Muscle of back (tissue), 11 donors: Measurements from ENCODE around the gene TCF12. TPM values are rescaled to one million over a fixed set of nuclear protein-coding genes. Genes with fewer than 3 reads are reported as not detected.

Experiments
- DNase-seq, 3 donors: peaks; one replicate each; pipeline versions ENCODE4 v3.0.0 to v3.0.0-alpha.2; 2013
- polyA plus RNA-seq, 10 donors: library from polyadenylated mRNA; unstranded; fragments of 120-200 nt; gene quantifications; one replicate each; pipeline ENCODE4 v1.2.1, GENCODE V29; 2013; ENCODE audit not compliant: insufficient read length in 10 of 10

TCF12 gene
- polyA plus RNA-seq, 10 donors: 90.4 to 162 (median 125) TPM

DNA sequence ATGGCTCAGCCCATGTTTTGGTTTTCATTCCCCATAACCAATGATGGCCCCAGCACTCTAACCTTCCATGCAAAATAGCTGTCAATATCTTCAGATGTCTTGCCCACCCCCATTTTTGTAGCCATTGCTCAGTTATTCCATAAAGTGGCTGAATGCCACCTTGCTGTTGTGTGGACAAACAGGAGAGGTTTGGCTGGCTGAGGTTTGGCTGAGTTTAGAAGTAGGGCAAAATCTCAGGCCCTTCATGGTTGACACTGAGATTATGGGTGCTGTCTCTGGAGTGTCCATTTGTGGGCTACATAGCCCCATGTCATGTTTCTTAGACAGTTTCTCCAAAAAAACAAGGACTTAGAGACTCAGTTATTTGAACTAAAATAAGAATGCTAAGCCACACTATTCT lies 96.9 kb downstream of the TCF12 start:
- no peak for DNase-seq

GRCh38 chr15:57015897-57016296 lies 97.5 kb downstream of the TCF12 start:
- DNase-seq: no peak

DNA sequence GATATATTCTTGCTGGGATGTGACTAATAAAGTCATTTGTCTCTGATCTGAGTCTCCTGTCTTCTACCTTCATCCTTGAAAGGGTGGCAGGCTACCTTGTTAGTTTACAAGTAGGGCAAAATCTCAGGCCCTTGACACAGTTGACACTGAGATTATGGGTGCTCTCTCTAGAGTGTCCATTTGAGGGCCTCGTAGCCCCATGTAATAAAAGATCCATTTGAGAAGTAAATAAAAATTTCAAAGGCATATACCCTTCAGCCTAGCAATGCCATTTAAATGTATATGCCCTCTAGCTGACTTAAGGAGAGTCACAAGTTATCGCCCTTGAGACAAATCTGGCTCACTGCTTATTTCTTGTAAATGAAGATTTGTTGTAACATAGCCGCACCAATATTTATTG lies 98.6 kb downstream of the TCF12 start:
- DNase-seq: peak in 1 of 3 donors; percentile 9

DNA sequence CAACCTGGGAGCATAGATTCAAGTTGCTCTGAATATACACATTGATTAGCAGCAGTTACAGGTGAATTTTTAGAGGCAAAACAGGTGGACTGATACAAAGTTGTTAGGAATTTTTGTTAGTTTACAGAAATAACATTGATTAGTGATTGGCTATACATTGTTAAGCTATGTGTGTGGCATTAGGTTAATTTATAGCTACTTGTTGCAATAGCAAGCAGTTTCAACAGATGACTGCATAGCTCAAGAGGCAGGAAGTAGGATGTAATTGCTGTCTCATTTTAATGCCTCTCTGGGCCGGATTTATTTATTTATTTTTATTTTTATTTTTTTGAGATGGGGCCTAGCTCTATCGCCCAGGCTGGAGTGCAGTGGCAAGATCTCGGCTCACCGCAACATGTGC lies 99.7 kb downstream of the TCF12 start:
- no peak for DNase-seq

GRCh38 chr15:57019496-57020160 lies 101.2 kb downstream of the TCF12 start:
- no peak for DNase-seq

- no peak for DNase-seq
Observed at GRCh38 chr15:57025264-57025926, 107.0 kb downstream of the TCF12 start.

DNA sequence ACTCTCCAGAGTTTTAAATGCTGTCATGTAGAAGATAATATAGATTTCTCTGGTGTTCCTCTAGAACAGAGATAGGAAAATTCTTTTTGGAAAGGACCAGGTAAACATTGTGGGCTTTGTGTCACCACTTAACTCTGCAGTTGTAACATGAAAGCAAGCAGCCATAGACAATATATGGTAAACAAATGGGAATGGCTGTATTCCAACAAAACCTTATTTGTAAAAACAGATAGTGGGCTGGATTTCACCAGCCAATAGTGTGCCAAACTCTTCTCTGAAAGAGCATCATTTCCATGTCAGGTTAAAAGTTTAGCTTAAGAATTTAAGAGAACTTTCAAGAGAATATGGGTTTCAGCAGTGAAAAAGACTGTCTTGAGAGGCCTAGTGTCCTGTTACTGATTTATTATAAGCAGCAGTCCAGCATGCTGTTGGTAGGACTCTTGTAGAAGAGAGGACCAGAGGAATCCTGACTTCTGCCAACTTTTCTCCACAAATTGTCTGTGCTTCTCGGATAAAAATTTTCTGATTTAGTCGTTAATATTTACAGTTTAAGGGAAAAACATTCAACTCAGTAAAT lies 107.7 kb downstream of the TCF12 start:
- peak in 2 of 3 donors; percentile 13 to 48 for DNase-seq

GRCh38 chr15:57027596-57027995 lies 109.2 kb downstream of the TCF12 start:
- no peak for DNase-seq

- DNase-seq: no peak
Observed at GRCh38 chr15:57028176-57028575, 109.7 kb downstream of the TCF12 start.

DNA sequence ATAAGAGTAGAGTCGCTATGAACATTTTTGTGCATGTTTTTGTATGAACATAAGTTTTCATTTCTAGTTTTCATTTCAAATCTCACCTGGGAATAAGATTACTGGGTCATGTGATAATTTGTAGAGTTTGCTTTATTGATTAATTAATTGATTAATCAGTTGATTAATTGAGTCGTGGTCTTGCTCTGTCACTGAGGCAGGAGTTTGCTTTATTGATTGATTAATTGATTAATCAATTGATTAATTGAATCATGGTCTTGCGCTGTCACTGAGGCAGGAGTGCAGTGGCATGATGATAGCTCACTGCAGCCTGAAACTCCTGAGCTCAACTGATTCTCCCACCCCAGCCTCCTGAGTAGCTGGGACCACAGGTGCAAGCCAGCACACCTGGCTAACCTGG lies 111.6 kb downstream of the TCF12 start:
- no peak for DNase-seq

DNA sequence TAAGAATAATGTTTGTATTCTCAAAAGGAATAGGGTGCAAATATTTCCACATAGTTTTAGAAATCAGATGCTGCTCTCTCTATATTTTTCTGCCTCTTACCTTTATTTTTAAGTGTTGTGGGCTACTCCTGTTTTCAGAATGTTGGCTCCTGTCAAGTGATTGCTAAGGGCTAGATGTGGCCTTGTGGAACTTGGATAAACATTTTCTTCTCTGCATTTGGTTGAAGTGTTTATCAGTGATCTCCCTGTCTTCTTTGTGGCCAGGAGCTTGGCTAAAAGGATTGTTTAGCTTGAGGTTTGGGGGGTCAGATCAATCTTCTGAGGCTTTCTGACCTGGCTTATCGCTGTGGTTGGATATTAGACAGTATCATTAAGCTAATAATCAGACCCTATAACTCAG lies 112.6 kb downstream of the TCF12 start:
- no peak for DNase-seq

GRCh38 chr15:57031605-57032004 lies 113.2 kb downstream of the TCF12 start:
- DNase-seq: peak; percentile 41 to 62 (median 42)

DNA sequence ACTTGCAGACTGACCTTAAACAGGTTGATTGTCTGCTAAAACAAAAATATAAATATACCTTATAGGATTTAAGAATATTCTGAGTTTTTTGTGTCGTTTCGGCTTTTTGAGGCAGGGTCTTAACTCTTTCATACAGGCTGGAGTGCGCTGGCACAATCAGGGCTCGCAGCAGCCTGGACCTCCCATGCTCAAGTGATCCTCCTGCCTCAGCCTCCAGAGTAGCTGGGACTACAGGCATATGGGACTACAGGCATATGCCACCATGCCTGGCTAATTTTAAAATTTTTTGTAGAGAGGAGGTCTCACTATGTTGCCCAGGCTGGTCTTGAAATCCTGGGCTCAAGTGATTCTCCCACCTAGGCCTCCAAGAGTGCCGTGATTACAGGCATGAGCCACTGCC lies 113.9 kb downstream of the TCF12 start:
- no peak for DNase-seq

- no peak for DNase-seq
Observed at GRCh38 chr15:57033715-57034439, 115.4 kb downstream of the TCF12 start.

GRCh38 chr15:57034613-57035012 lies 116.2 kb downstream of the TCF12 start:
- no peak for DNase-seq

GRCh38 chr15:57035664-57036063 lies 117.2 kb downstream of the TCF12 start:
- no peak for DNase-seq

DNA sequence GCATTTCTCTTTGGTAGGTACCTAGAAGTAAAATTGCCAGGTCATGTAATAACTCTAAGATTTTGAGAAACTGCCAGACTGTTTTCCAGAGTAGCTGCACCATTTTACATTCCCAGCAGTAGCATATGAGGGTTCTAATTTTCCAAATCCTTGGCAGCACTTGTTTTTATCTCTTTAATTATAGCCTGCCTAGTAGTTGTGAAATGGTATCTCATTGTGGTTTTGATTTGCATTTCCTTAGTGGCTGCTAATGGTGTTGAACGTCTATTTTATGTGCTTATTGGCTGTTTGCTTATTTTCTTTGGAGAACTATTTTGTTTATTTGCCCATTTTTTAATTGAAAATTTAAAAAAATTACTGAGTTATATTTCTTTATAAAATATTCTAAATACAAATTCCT lies 117.9 kb downstream of the TCF12 start:
- DNase-seq: no peak

DNA sequence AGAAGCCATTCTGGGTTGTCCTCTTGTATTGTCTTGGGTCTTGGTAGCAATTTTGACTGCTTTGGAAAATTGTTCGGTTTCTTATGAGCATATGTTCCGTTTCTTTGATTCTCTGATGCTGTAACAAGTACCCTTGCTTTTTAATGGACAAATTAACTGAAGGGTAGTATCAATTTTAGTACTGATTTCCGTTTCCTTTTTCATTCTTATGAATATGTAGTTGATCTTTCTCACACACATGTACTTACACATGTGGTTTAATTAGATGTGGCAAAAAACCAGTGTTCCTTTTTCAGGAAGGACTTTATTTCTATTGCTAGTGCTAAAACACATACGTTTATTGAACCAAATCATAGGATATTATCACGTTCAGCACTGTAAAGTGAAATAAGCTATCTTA lies 119.1 kb downstream of the TCF12 start:
- DNase-seq: no peak

GRCh38 chr15:57038040-57038439 lies 119.6 kb downstream of the TCF12 start:
- DNase-seq: no peak

DNA sequence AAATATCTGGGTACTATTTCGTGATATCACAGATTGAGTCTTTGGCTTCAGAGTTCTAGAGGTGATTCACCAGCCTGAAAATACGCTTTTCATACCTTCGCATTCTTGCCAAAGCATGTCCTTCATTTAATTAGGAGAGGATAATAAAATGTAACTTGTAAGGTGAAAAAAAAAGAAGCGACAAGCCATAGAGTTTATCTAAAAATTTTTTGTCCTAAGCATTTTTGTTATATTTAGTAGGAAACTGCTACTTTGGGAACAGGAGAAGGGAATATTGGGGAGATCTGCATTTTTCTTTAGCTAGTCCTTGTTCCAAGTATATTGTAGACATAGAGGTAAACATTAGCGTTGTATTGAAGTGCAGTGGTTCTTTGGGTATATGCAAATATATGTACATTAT lies 120.1 kb downstream of the TCF12 start:
- no peak for DNase-seq

DNA sequence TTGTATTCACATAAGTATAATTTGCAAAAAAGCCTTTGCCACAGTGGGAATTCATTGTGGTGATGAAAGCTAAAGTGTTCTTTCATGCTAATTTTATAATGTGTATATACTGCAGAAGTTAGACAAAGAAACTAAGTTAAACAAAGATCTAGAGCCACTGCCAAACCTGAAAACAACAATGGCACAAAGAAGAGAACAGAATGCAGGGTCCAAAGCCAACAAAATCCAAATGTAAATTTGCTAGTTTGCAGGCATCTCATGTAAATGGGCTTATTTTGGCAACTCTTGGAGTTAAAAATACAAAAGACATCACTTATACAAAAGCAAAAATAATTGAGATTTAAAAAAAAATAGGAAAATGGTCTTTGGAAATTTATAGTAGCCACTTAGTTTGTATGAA lies 123.0 kb downstream of the TCF12 start:
- DNase-seq: no peak

GRCh38 chr15:57044072-57044702 lies 125.7 kb downstream of the TCF12 start:
- DNase-seq: no peak
